Keratinocyte (primary cell): ENCODE results near the gene TBCD.

Source experiments
- CTCF ChIP-seq, 3 experiments: IDR thresholded peaks in 1 of 3; conservative IDR thresholded peaks in 1 of 3; optimal IDR thresholded peaks in 1 of 3; 2 replicates in 2 of 3; 3 replicates in 1 of 3; pipeline versions ENCODE3 to v1.5.1; 2011; ENCODE audit warnings: low read length in 3 of 3, mild to moderate bottlenecking in 3 of 3, moderate library complexity in 2 of 3, control low read depth in 1 of 3, inconsistent platforms in 1 of 3; ENCODE audit not compliant: insufficient read depth in 2 of 3; ENCODE audit errors: extremely low read depth in 1 of 3
- EZH2 ChIP-seq: IDR thresholded peaks from one replicate; pipeline ENCODE4 v1.6.1; 2012; ENCODE audit warnings: inconsistent platforms, mild to moderate bottlenecking, low read length, moderate library complexity

- no peak for TF ChIP-seq EZH2
- TF ChIP-seq CTCF (optimal IDR thresholded peaks at IDR 0.05 in 1 of 3, IDR thresholded peaks at IDR 0.05 in 1 of 3, conservative IDR thresholded peaks at IDR 0.05 in 1 of 3; ENCODE audit: extremely low read depth in 1 of 3, insufficient read depth in 2 of 3, low read length in 3 of 3): no peak
Observed at GRCh38 chr17:82713071-82713723, 38.7 kb upstream of the TBCD start.
